ENCODE data around the gene MLLT6.
A peak's percentile ranks its signal among the peaks of the same experiment; 100 is the strongest.

The MLLT6 gene

GRCh38 chr17:38671939-38672720 is 32.9 kb upstream of the MLLT6 start:
- TF ChIP-seq CTCF (IDR thresholded peaks at IDR 0.05; ENCODE audit: low read depth, low read length) = no peak
- H3K4me3 ChIP-seq (replicated peaks in 1 of 2; ENCODE audit: low read depth in 2 of 2, low read length in 2 of 2) = no peak overlapping the region
- no peak for DNase-seq (ENCODE audit: low read depth in 2 of 2)

- no peak overlapping the region for H3K4me3 ChIP-seq (replicated peaks in 1 of 2; ENCODE audit: low read depth in 2 of 2, low read length in 2 of 2)
- no peak for DNase-seq (ENCODE audit: low read depth in 2 of 2)
- no peak for TF ChIP-seq CTCF (IDR thresholded peaks at IDR 0.05; ENCODE audit: low read depth, low read length)
These were observed 32.0 kb upstream of the MLLT6 start for GRCh38 chr17:38672788-38673706.

GRCh38 chr17:38673707-38674013 is 31.4 kb upstream of the MLLT6 start:
- no peak for TF ChIP-seq CTCF (IDR thresholded peaks at IDR 0.05; ENCODE audit: low read depth, low read length)
- H3K4me3 ChIP-seq (replicated peaks in 1 of 2; ENCODE audit: low read depth in 2 of 2, low read length in 2 of 2) = peak overlapping the region in 1 of 2 donors; percentile 51
- DNase-seq (ENCODE audit: low read depth in 2 of 2) = peak in 1 of 2 donors; percentile 18

GRCh38 chr17:38674014-38674748 is 30.9 kb upstream of the MLLT6 start:
- no peak for TF ChIP-seq CTCF (IDR thresholded peaks at IDR 0.05; ENCODE audit: low read depth, low read length)
- peak overlapping the region; percentile 32 to 51 for H3K4me3 ChIP-seq (replicated peaks in 1 of 2; ENCODE audit: low read depth in 2 of 2, low read length in 2 of 2)
- DNase-seq (ENCODE audit: low read depth in 2 of 2) = no peak

GRCh38 chr17:38674749-38675615 is 30.1 kb upstream of the MLLT6 start, which contains the start of gene EPOP:
Gene EPOP (minus strand): TSS chr17:38674957. CDS start chr17:38674495, 462 bp downstream.
- DNase-seq (ENCODE audit: low read depth in 2 of 2) = peak; percentile 80 to 89
- H3K4me3 ChIP-seq (replicated peaks in 1 of 2; ENCODE audit: low read depth in 2 of 2, low read length in 2 of 2) = peak within 1 kb of the TSS; percentile 32 to 51
- TF ChIP-seq CTCF (IDR thresholded peaks at IDR 0.05; ENCODE audit: low read depth, low read length) = no peak
